GM12878 (cell line): ENCODE measurements around the gene CTSH. TPM values are rescaled to one million over a fixed set of nuclear protein-coding genes. Genes with fewer than 3 reads are reported as not detected.

Experiments
- ATAC-seq: fragments of 200-7000 bp; cut with Tn5 transposase; 3 replicates; pipeline ENCODE4 v1.9.1; 2020; ENCODE audit warnings: mild to moderate bottlenecking, moderate library complexity
- BruUV-seq: library from RNA; stranded (reverse); fragments of 400-500 nt; replicated peaks from 2 replicates; lab custom pipeline; 2021; lab: Mats Ljungman, UMichigan
- CTCF ChIA-PET: fragments of 300-600 bp; sonication (Branson Sonifier 250); formaldehyde crosslinking; extraction: SDS; loops from one replicate; lab custom pipeline; 2021; ENCODE audit warnings: inconsistent platforms; lab: Yijun Ruan, JAX
- POLR2A ChIA-PET: fragments of 350-600 bp; formaldehyde crosslinking; extraction: SDS; loops from one replicate; lab custom pipeline; 2021; ENCODE audit warnings: inconsistent platforms; lab: Charles Lee
- RAD21 ChIA-PET: fragments of 300-600 bp; sonication (Branson Sonifier 250); formaldehyde crosslinking; loops from one replicate; lab custom pipeline; 2023; ENCODE audit warnings: antibody characterized with exemption; ENCODE audit not compliant: unreplicated experiment; lab: Charles Lee
- SMC1A ChIA-PET: fragments of 300-600 bp; sonication (Branson Sonifier 250); formaldehyde crosslinking; loops from one replicate; lab custom pipeline; 2023; ENCODE audit not compliant: unreplicated experiment, uncharacterized antibody; lab: Charles Lee
- DNase-seq: peaks from one replicate; pipeline ENCODE4 v3.0.0-alpha.2; 2011; ENCODE audit warnings: low read depth, low spot score
- FAIRE-seq: peaks from 3 replicates; lab custom pipeline; 2011; peaks lifted over from hg19 to GRCh38; lab: Jason Lieb, UNC
- H2AFZ ChIP-seq: 2 replicates; pipeline ENCODE4 v1.6.0; 2011; ENCODE audit warnings: low read depth, low read length, control low read depth; ENCODE audit not compliant: control insufficient read depth
- H3K27ac ChIP-seq: 2 replicates; pipeline ENCODE4 v1.5.1; 2011; ENCODE audit warnings: control low read depth; ENCODE audit not compliant: control insufficient read depth, insufficient read depth
- H3K27me3 ChIP-seq, 2 experiments: replicated peaks in 1 of 2; 2 replicates each; pipeline versions ENCODE4 v1.6.0 to v1.6.1; 2011; ENCODE audit warnings: low read length in 1 of 2; ENCODE audit not compliant: control insufficient read depth in 2 of 2, insufficient read depth in 2 of 2
- H3K36me3 ChIP-seq, 2 experiments: 2 replicates each; pipeline ENCODE4 v1.5.1; 2011; ENCODE audit warnings: low read length in 1 of 2; ENCODE audit not compliant: control insufficient read depth in 2 of 2, insufficient read depth in 2 of 2
- H3K4me1 ChIP-seq: 2 replicates; pipeline ENCODE4 v1.6.1; 2011; ENCODE audit warnings: mild to moderate bottlenecking, low read length, moderate library complexity, mixed read lengths; ENCODE audit not compliant: control insufficient read depth, insufficient read depth
- H3K4me2 ChIP-seq: 2 replicates; pipeline ENCODE4 v1.6.0; 2011; ENCODE audit warnings: control low read depth; ENCODE audit not compliant: control insufficient read depth, insufficient read depth
- H3K4me3 ChIP-seq: fragments of 200-600 bp; sonication (generic); 2 replicates; pipeline ENCODE4 v1.5.1; 2016
- H3K79me2 ChIP-seq: 2 replicates; pipeline ENCODE4 v1.6.0; 2011; ENCODE audit warnings: low read length; ENCODE audit not compliant: control insufficient read depth, insufficient read depth
- H3K9ac ChIP-seq: 2 replicates; pipeline ENCODE4 v1.8.0; 2011; ENCODE audit warnings: low read length, control low read depth, mixed read lengths; ENCODE audit not compliant: control insufficient read depth, insufficient read depth
- H3K9me3 ChIP-seq: replicated peaks from 3 replicates; pipeline ENCODE4 v1.5.1; 2011; ENCODE audit warnings: mild to moderate bottlenecking, low read length; ENCODE audit not compliant: control insufficient read depth, insufficient read depth
- H4K20me1 ChIP-seq: 2 replicates; pipeline ENCODE4 v1.6.0; 2011; ENCODE audit not compliant: control insufficient read depth, insufficient read depth
- RUNX3 ChIP-seq: IDR thresholded peaks from 2 replicates; pipeline ENCODE4 v1.6.1; 2012; ENCODE audit warnings: low read length, inconsistent platforms
- WGBS: methylation state at CpG from one replicate; pipeline ENCODE4 v1.1.6; 2016; ENCODE audit warnings: low lambda C conversion rate; ENCODE audit not compliant: insufficient replicate concordance, insufficient coverage; ENCODE audit errors: missing lambda C conversion rate; 5-methylcytosine and 5-hydroxymethylcytosine counted together
- in situ Hi-C: fragments of 300-500 bp; cut with MboI; formaldehyde crosslinking; loops from 9 replicates; pipeline ENCODE4 v1.14.3; 2018; ENCODE audit warnings: mixed read lengths
- intact Hi-C: fragments of 100-400 bp; cut with micrococcal nuclease; formaldehyde crosslinking; loops from one replicate; pipeline ENCODE4 v1.14.2; 2022; ENCODE audit not compliant: unreplicated experiment
- polyA plus RNA-seq, 11 experiments: library from polyadenylated mRNA; depleted of rRNA in 4 of 11; unstranded in 6 of 11; stranded (reverse) in 5 of 11; fragments of >200 nt; fragmentation: Nextera tagmentation in 4 of 11; fragmentation: Illumina TruSeq in 1 of 11; extraction: Ambion mirVana in 4 of 11; extraction: Trizol in 1 of 11; gene quantifications; 1 replicate in 1 of 11; 2 replicates in 10 of 11; pipeline versions ENCODE4 v1.2.1 to v1.2.3, GENCODE V29; 2011 to 2016; ENCODE audit warnings: inconsistent platforms in 2 of 11, missing spikeins in 2 of 11, low read depth in 1 of 11
- total RNA-seq, 4 experiments: library from RNA; depleted of rRNA in 3 of 4; stranded (reverse); fragments of >200 nt in 3 of 4; fragmentation: Illumina TruSeq in 1 of 4; extraction: Trizol in 1 of 4; gene quantifications; 2 replicates each; pipeline versions ENCODE4 v1.2.1 to v1.2.3, GENCODE V29; 2013 to 2021

The CTSH gene
- total and polyA plus RNA-seq, 10 of the 15 experiments (the other 5 are each of a cell fraction or from before 2014, with no cell fraction given) = 30.2 to 1,212 (median 519) TPM

- under 1% methylated on average over 22 of the region's 22 CpGs for WGBS
- intact Hi-C loops (no loop called here), in situ Hi-C loops (no loop called here)
- CTCF ChIA-PET = interaction anchor here (1.4 to 2.2 kb wide), 2 partner anchors 129 to 132 kb away, joined by 3 to 6 read pairs; no protein-coding TSS in a partner anchor
- H3K9me3 ChIP-seq = no peaks in the 10 kb centered on the region
- SMC1A ChIA-PET = interaction anchor here (0.5 kb wide), 1 partner anchor 18 kb away, joined by 3 read pairs; no protein-coding TSS in a partner anchor
- TF ChIP-seq RUNX3 = no peak
- peak overlapping the region; percentile 13 for H3K27ac ChIP-seq
- no peak overlapping the region for H2AFZ ChIP-seq
- H3K4me3 ChIP-seq = peak overlapping the region; percentile 90
- H3K4me2 ChIP-seq = peak overlapping the region; percentile 87
- peaks cover 19% of the 10 kb centered on the region; the same call in 1 of the 2 replicates for H3K4me1 ChIP-seq
- H3K36me3 ChIP-seq = no peaks in the 10 kb centered on the region; a peak in 1 of 4 replicates
- POLR2A ChIA-PET = no interaction called here
- H3K9ac ChIP-seq = peak overlapping the region; percentile 100
- BruUV-seq = no TSS peak
- FAIRE-seq = no peak
- no peak for DNase-seq
- RAD21 ChIA-PET = no interaction called here
- no peaks in the 10 kb centered on the region for H3K27me3 ChIP-seq
- H3K79me2 ChIP-seq = peaks cover 75% of the 10 kb centered on the region
- ATAC-seq = no peak
- H4K20me1 ChIP-seq = peaks cover 12% of the 10 kb centered on the region
Measured at GRCh38 chr15:78875107-78875914, 69.5 kb downstream of the CTSH start.
